Thoracic aorta (tissue), 2 donors: ENCODE results near the gene STARD10. TPM values are rescaled to one million over a fixed set of nuclear protein-coding genes. Genes with fewer than 3 reads are reported as not detected.

ENCODE experiments used
- ATAC-seq: fragments of 150-250 bp; one replicate; pipeline ENCODE4 v1.8.0; 2017; ENCODE audit warnings: low read depth; ENCODE audit not compliant: insufficient number of reproducible peaks, low FRiP score
- DNase-seq: peaks from one replicate; pipeline ENCODE4 v3.0.0-alpha.2; 2020; ENCODE audit warnings: low spot score
- H3K27ac ChIP-seq, 2 donors: fragments of 200-600 bp; sonication (generic); 1 replicate in 1 of 2; 2 replicates in 1 of 2; pipeline ENCODE4 v1.5.1; 2016; ENCODE audit warnings: mild to moderate bottlenecking in 2 of 2, moderate library complexity in 2 of 2
- H3K27me3 ChIP-seq: fragments of 200-600 bp; sonication (generic); replicated peaks from 2 replicates; pipeline ENCODE4 v1.6.0; 2016; ENCODE audit warnings: mild to moderate bottlenecking; ENCODE audit not compliant: insufficient read depth
- H3K36me3 ChIP-seq: fragments of 200-600 bp; sonication (generic); one replicate; pipeline ENCODE4 v1.5.1; 2016
- H3K4me1 ChIP-seq, 2 donors: fragments of 200-600 bp; sonication (generic); 1 replicate in 1 of 2; 2 replicates in 1 of 2; pipeline versions ENCODE4 v1.5.1 to v1.6.0; 2016; ENCODE audit warnings: low read depth in 2 of 2, mild to moderate bottlenecking in 1 of 2; ENCODE audit not compliant: control insufficient read depth in 1 of 2
- H3K4me3 ChIP-seq: fragments of 200-600 bp; sonication (generic); 2 replicates; pipeline ENCODE4 v1.5.1; 2016; ENCODE audit warnings: mild to moderate bottlenecking
- H3K9me3 ChIP-seq: fragments of 200-600 bp; sonication (generic); 2 replicates; pipeline ENCODE4 v1.5.1; 2016
- CTCF ChIP-seq: fragments of 200-600 bp; sonication (generic); IDR thresholded peaks from one replicate; pipeline ENCODE4 v1.5.1; 2019; ENCODE audit warnings: antibody characterized with exemption
- total RNA-seq, 2 donors: library from RNA; depleted of rRNA; stranded (reverse); fragments of >200 nt; gene quantifications; one replicate each; pipeline versions ENCODE4 v1.1.0 to v1.2.3, GENCODE V29; 2016

STARD10 gene
- total RNA-seq, 2 donors from 2014 or later, result 24.3 to 57.3 TPM

GRCh38 chr11:72754149-72754543 is 39.7 kb downstream of the STARD10 start:
- Histone ChIP-seq H3K36me3 (peaks cover 7% of the 10 kb centered on the region), H3K27me3 (no peaks in the 10 kb centered on the region), H3K9me3 (no peaks in the 10 kb centered on the region), H3K4me1 (peaks cover 13 to 29% of the 10 kb centered on the region in 2 donors), H3K4me3 (no peak overlapping the region), H3K27ac (no peak overlapping the region)
- ATAC-seq (no peak), DNase-seq (no peak)
- TF ChIP-seq CTCF, result no peak

- Histone ChIP-seq H3K36me3 (peaks cover 7% of the 10 kb centered on the region), H3K27me3 (no peaks in the 10 kb centered on the region), H3K4me1 (peaks cover 13 to 29% of the 10 kb centered on the region in 2 donors), H3K9me3 (no peaks in the 10 kb centered on the region), H3K27ac (no peak overlapping the region), H3K4me3 (no peak overlapping the region)
- DNase-seq (no peak), ATAC-seq (no peak)
- no peak for TF ChIP-seq CTCF
Observed at GRCh38 chr11:72753341-72754148, 40.3 kb downstream of the STARD10 start.

GRCh38 chr11:72752088-72752914 is 41.5 kb downstream of the STARD10 start, which contains the start of gene ARAP1:
Gene ARAP1, minus strand, starts transcription at chr11:72752408. Its CDS starts 25,280 bp downstream, at chr11:72727128.
- Histone ChIP-seq H3K27ac (peak within 1 kb of the TSS in 1 of 2 donors; percentile 5), H3K4me3 (peak within 1 kb of the TSS; percentile 86), H3K4me1 (peaks cover 13 to 29% of the 10 kb centered on the region in 2 donors), H3K27me3 (no peaks in the 10 kb centered on the region), H3K9me3 (no peaks in the 10 kb centered on the region), H3K36me3 (peaks cover 2% of the 10 kb centered on the region)
- no peak for ATAC-seq
- peak; percentile 18 for DNase-seq
- no peak for TF ChIP-seq CTCF

GRCh38 chr11:72751116-72752087 is 42.4 kb downstream of the STARD10 start:
- peaks cover 13 to 29% of the 10 kb centered on the region in 2 donors for H3K4me1 ChIP-seq
- H3K9me3 ChIP-seq, result no peaks in the 10 kb centered on the region
- no peak for ATAC-seq
- no peak for DNase-seq
- peak overlapping the region; percentile 86 for H3K4me3 ChIP-seq
- H3K27me3 ChIP-seq, result no peaks in the 10 kb centered on the region
- TF ChIP-seq CTCF, result no peak
- H3K27ac ChIP-seq, result peak overlapping the region in 1 of 2 donors; percentile 5
- no peaks in the 10 kb centered on the region for H3K36me3 ChIP-seq
